ENCODE results near the gene GRAMD2B.

The GRAMD2B gene

DNA sequence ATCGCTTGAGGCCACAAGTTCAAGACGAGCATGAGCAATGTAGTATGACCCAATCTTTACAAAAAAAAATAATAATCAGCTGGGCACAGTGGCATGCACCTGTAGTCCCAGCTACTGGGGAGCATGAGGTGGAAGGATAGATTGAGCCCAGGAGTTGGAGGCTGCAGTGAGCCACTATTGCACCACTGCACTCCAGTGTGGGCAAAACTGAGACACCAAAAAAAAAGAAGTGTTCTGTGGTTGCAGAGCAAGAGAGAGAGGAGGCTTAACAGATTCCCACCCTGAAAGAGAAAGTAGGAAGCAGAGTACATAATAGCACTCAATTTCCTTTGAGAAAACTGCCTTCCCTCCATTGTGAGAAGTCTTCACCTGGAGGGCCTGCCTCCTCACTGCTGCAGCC lies 119.2 kb downstream of the GRAMD2B start:
- no peak for DNase-seq (ENCODE audit: low read depth, low spot score)

DNA sequence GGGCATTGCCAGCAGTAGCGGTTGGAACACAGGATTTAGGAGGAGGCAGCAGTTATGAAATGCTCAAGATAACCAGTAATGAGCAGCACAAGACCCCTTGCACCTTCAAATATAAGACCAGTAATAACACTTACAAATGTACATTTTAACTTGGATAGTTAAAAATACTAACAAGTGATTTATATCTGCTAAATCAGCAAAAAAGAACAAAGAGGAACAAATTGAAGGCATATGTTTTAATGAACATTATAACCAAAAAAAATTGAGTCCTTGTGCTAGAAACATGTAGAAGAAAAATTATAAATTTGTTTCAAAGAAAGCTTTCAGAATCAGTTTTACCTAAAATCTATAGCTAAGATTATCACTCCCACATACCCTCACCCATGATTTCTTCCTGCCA lies 119.8 kb downstream of the GRAMD2B start:
- no peak for DNase-seq (ENCODE audit: low read depth, low spot score)

DNA sequence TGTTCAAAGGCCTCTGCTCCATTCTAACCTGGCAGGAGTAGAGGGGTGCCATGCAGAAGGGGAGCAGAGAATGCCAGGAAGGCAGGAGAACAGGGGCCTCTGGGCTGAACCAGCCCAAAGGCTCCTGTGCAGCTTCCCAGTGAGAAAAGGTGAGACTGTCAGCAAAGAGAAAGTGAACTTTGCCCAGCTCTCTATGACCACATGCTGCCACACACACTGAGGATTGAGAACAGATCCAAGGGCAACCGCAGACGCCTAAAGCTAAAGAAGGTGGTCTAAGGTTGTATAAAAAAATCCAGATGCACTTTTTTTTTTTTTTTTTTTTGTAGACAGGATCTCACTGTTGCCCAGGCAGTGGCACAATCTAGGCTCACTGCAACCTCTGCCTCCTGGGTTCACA lies 120.5 kb downstream of the GRAMD2B start:
- DNase-seq (ENCODE audit: low read depth, low spot score): no peak

Measured in iPS DF 19.7 (cell line).